ENCODE data around the gene ST6GALNAC4.

Gene ST6GALNAC4

GRCh38 chr9:127928676-127929624 is 12.1 kb upstream of the ST6GALNAC4 start:
- DNase-seq = no peak

- no peak for DNase-seq
Measured at GRCh38 chr9:127927988-127928675, 11.3 kb upstream of the ST6GALNAC4 start.

GRCh38 chr9:127927201-127927987 is 10.6 kb upstream of the ST6GALNAC4 start:
- peak; percentile 82 for DNase-seq

GRCh38 chr9:127926906-127927200 is 10.0 kb upstream of the ST6GALNAC4 start:
- DNase-seq = no peak

GRCh38 chr9:127925959-127926905 is 9.4 kb upstream of the ST6GALNAC4 start:
- no peak for DNase-seq

- no peak for DNase-seq
Measured at GRCh38 chr9:127924736-127925444, 8.0 kb upstream of the ST6GALNAC4 start.

GRCh38 chr9:127923771-127924170 is 6.9 kb upstream of the ST6GALNAC4 start:
- no peak for DNase-seq

- no peak for DNase-seq
Measured at GRCh38 chr9:127923046-127923445, 6.2 kb upstream of the ST6GALNAC4 start.

GRCh38 chr9:127921557-127922120 is 4.8 kb upstream of the ST6GALNAC4 start:
- peak; percentile 76 to 82 for DNase-seq

GRCh38 chr9:127920794-127921193 is 4.0 kb upstream of the ST6GALNAC4 start:
- no peak for DNase-seq

- peak in 1 of 2 donors; percentile 82 for DNase-seq
Measured at GRCh38 chr9:127919253-127919815, 2.5 kb upstream of the ST6GALNAC4 start.

- DNase-seq = peak in 1 of 2 donors; percentile 15
Measured at GRCh38 chr9:127918183-127919107, 1.6 kb upstream of the ST6GALNAC4 start.

GRCh38 chr9:127917603-127918002 is 762 bp upstream of the ST6GALNAC4 start:
- DNase-seq = peak in 1 of 2 donors; percentile 81

GRCh38 chr9:127915801-127916719 is 781 bp downstream of the ST6GALNAC4 start:
- DNase-seq = peak; percentile 56 to 84

GRCh38 chr9:127915325-127915752 is 1.5 kb downstream of the ST6GALNAC4 start:
- no peak for DNase-seq

GRCh38 chr9:127913682-127914081 is 3.2 kb downstream of the ST6GALNAC4 start:
- no peak for DNase-seq

- DNase-seq = no peak
Measured at GRCh38 chr9:127912882-127913281, 4.0 kb downstream of the ST6GALNAC4 start.

GRCh38 chr9:127912296-127912695 is 4.5 kb downstream of the ST6GALNAC4 start:
- no peak for DNase-seq

All from CD4-positive, alpha-beta T cell treated with Interleukin-1 beta for 1 hour (primary cell).